Measurements from ENCODE around the gene NDFIP1. TPM values are rescaled to one million over a fixed set of nuclear protein-coding genes. Genes with fewer than 3 reads are reported as not detected.

NDFIP1 gene
- total RNA-seq, 2 experiments from 2014 or later: 65.2 to 70.2 TPM

DNA sequence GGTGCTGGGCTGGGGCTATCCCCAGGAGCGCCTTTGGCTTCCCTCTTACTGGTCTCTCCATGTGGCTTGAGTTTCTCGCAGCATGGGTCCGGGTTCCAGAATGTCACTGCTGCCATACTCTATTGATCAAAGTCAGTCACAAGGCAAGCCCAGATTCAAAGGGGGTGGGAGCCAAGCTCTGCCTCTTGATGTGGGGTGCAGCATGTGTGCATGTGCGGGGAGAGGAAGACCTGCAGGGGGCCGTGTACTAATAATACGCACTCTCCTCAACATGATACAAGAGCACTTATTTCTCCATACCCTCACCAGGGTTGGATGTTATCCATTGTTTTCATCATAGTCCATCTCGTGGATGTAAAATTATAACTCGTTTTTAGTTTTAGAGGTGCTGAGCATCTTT, 81.2 kb downstream of the NDFIP1 start:
- Mint-ChIP-seq H3K27me3 (no peaks in the 10 kb centered on the region), H3K4me1 (peaks cover 7% of the 10 kb centered on the region), H3K9me3 (no peaks in the 10 kb centered on the region), H3K36me3 (ENCODE audit: low read depth) (no peaks in the 10 kb centered on the region), H3K4me3 (no peak overlapping the region), H3K27ac (no peak overlapping the region)
- CTCF ChIA-PET: interaction anchor here (0.9 kb wide), 1 partner anchor 12 kb away, joined by 4 read pairs; no protein-coding TSS in a partner anchor
- POLR2A ChIA-PET: no interaction called here
- DNase-seq: no peak

DNA sequence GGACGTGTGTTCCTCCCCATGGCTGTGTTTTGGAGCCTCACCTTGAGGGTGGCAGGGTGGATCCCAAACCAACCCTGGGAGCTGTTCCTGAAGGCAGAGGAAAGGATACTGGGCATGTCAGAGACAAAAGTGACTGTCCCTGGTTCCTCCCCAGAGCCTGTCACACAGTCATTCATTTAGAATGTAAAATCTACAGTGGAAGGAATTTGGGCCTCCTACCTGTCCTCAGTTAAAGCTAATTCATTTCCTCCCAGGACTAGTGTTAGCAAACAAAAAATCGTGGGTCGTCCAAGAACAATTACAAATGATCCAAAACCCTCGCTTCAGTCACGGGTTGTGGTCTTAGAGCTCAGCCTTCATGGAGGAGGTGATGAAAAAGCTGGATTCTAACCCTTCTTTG, 83.2 kb downstream of the NDFIP1 start:
- no peaks in the 10 kb centered on the region for H3K36me3 Mint-ChIP-seq (ENCODE audit: low read depth)
- no peak overlapping the region for H3K27ac Mint-ChIP-seq
- ChIA-PET CTCF (no interaction called here), POLR2A (no interaction called here)
- H3K9me3 Mint-ChIP-seq: no peaks in the 10 kb centered on the region
- no peak overlapping the region for H3K4me3 Mint-ChIP-seq
- no peaks in the 10 kb centered on the region for H3K27me3 Mint-ChIP-seq
- no peak for DNase-seq
- H3K4me1 Mint-ChIP-seq: peaks cover 7% of the 10 kb centered on the region

DNA sequence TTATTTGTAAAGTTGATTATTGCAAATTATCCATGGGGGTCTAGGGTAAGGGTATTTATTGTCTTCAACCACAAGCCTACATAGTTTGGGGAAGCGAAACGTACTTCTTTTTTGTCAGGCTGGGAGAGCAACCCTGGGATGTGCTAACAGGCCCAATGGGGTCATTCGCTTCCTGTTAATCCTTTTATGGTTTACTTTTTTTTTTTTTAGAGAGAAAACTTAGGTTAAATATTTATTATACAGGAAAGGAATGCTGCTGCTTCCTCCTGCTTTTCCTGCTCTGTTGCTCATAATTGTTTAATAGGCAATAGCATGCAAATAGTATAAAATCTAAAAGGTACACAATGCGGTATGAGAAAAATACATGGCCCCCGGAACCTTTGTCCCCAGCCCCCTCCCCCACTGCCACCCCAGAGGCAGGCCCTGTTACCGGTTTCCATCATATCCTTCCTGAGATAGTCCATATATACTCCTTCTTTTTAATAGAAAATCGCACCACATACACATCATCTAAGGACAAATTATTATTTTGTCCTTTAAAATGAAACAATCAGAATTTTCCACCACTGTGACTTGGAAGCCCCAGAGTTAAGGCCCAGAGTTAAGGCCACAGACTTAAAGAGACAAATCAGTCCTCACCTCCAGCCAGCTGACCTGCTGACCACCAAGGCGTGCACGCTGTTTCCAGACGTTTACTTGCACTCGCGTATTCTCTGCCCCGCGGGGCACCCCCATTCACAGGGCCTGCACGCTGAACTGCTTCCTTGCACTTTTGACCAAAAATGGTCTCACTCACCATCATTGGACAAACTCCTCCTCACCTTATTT, 83.9 kb downstream of the NDFIP1 start:
- POLR2A ChIA-PET: no interaction called here
- no peak overlapping the region for H3K27ac Mint-ChIP-seq
- no peak overlapping the region for H3K4me3 Mint-ChIP-seq
- peaks cover 4% of the 10 kb centered on the region for H3K4me1 Mint-ChIP-seq
- H3K27me3 Mint-ChIP-seq: no peaks in the 10 kb centered on the region
- CTCF ChIA-PET: no interaction called here
- DNase-seq: no peak
- H3K36me3 Mint-ChIP-seq (ENCODE audit: low read depth): no peaks in the 10 kb centered on the region
- H3K9me3 Mint-ChIP-seq: no peaks in the 10 kb centered on the region

DNA sequence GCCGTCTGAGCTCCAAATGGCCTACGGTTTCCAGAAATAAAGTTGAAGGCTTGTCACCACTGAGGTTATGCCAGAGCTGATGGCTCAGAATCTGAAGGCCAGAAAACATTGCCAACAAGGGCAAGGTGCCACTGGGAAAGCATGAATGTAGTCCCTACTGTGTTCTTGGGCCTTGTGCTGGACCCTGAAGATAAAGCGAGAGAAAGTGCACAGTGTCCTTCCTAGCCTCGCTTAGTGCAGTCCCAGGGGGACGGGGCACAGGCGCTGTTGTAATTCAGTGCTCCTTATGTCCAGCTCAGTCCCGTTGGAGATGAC, 84.5 kb downstream of the NDFIP1 start:
- no peaks in the 10 kb centered on the region for H3K36me3 Mint-ChIP-seq (ENCODE audit: low read depth)
- POLR2A ChIA-PET: no interaction called here
- no peak overlapping the region for H3K4me3 Mint-ChIP-seq
- H3K9me3 Mint-ChIP-seq: no peaks in the 10 kb centered on the region
- H3K27ac Mint-ChIP-seq: no peak overlapping the region
- CTCF ChIA-PET: no interaction called here
- peaks cover 2% of the 10 kb centered on the region for H3K4me1 Mint-ChIP-seq
- DNase-seq: no peak
- peaks cover 1% of the 10 kb centered on the region for H3K27me3 Mint-ChIP-seq

DNA sequence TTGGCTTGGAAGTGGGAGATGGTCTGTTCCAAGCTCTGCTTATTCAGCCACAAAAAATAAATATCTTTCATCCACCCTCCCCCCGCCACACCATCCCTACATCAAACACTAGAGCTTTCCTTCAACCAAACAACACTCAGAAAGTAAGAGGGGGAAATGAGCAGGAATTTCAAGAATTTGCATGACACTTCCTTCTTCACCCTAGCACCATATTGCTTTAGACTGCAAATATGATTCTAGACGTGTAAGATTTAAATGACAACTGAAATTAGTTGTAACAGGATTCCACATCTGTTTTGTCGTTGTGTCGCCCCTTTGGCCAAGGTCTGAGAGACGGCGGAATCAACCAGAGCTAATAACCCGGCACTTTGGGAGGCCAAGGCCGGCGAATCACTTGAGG, 88.5 kb downstream of the NDFIP1 start:
- ChIA-PET POLR2A (no interaction called here), CTCF (interaction anchor here (0.8 kb wide), 1 partner anchor 14 kb away, joined by 3 read pairs; no protein-coding TSS in a partner anchor)
- H3K36me3 Mint-ChIP-seq (ENCODE audit: low read depth): no peaks in the 10 kb centered on the region

DNA sequence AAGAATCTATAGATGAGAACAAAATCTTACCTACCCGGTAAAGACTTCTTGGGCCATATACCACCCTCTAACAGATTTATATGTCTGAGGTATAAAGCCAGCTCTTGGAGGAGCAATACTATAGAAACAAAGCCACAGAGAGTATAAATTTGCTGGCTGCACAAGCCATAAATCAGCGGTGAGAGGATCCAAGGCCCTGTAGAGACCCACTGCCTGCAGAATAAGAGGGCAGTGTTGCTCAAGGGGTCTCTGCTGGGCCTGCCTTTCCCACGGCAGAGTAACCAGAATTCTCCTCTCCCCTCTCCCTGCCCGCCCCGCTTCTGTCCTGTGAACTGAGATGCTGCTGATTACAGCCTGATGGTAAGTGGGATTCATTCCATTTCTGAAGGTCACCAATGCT, 89.2 kb downstream of the NDFIP1 start:
- H3K4me1 Mint-ChIP-seq: no peaks in the 10 kb centered on the region

More for the DNA sequence above, 88.5 kb downstream of the NDFIP1 start:
- Mint-ChIP-seq H3K27ac (no peak overlapping the region), H3K4me3 (no peak overlapping the region), H3K27me3 (peaks cover 2% of the 10 kb centered on the region), H3K9me3 (no peaks in the 10 kb centered on the region), H3K4me1 (no peaks in the 10 kb centered on the region)
- no peak for DNase-seq

DNA sequence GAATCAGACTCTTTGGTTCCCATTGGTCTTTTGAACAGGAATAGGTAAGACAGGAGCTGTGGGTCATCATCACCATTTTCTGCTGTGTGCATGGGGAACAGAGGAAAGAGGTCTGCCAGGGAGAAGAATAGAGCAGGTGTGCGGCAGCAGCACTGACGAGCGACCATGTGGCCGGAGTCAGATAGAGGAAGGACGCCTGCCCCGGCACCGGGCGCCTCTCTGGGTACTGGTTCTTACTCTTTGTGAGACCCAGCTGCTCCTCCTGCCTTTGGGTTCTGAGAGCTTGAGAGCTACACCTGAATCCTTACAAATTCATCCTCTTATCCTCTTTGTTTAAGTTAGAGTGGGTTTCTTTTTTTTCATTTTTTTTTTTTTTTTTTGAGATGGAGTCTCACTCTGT, 90.8 kb downstream of the NDFIP1 start:
- no peaks in the 10 kb centered on the region for H3K9me3 Mint-ChIP-seq
- peaks cover 5% of the 10 kb centered on the region for H3K27me3 Mint-ChIP-seq
- CTCF ChIA-PET: no interaction called here

More for the DNA sequence above, 89.2 kb downstream of the NDFIP1 start:
- no peak overlapping the region for H3K4me3 Mint-ChIP-seq
- no peaks in the 10 kb centered on the region for H3K9me3 Mint-ChIP-seq
- no peak overlapping the region for H3K27ac Mint-ChIP-seq
- CTCF ChIA-PET: interaction anchor here (0.6 kb wide), 1 partner anchor 52 kb away, joined by 3 read pairs; no protein-coding TSS in a partner anchor
- H3K36me3 Mint-ChIP-seq (ENCODE audit: low read depth): no peaks in the 10 kb centered on the region
- DNase-seq: no peak
- POLR2A ChIA-PET: no interaction called here
- peaks cover 3% of the 10 kb centered on the region for H3K27me3 Mint-ChIP-seq

DNA sequence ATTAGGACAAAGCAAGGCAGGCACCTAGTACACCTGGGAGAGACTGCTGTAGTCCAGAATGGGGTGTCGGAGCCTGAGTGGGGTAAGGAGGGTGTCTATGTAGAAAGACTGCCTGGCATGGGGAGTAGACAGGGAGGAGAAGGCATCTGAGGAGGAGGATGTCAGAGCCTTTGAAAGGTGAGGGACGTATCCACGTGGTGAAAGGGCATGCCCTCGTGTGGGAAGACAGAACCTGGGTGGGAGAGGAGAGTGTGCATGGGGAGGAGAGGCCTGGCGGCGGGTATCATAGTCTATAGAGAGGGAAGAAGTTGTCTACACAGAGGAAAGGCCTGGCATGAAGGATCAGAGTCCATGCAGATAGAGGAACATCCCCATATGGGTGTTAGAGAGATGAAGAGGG, 91.8 kb downstream of the NDFIP1 start:
- H3K36me3 Mint-ChIP-seq (ENCODE audit: low read depth): no peaks in the 10 kb centered on the region
- no peak for DNase-seq
- ChIA-PET CTCF (no interaction called here), POLR2A (no interaction called here)
- no peak overlapping the region for H3K27ac Mint-ChIP-seq
- H3K4me3 Mint-ChIP-seq: no peak overlapping the region
- H3K27me3 Mint-ChIP-seq: peaks cover 5% of the 10 kb centered on the region
- no peaks in the 10 kb centered on the region for H3K9me3 Mint-ChIP-seq
- H3K4me1 Mint-ChIP-seq: no peaks in the 10 kb centered on the region

More for the DNA sequence above, 90.8 kb downstream of the NDFIP1 start:
- Mint-ChIP-seq H3K4me1 (no peaks in the 10 kb centered on the region), H3K4me3 (no peak overlapping the region), H3K27ac (no peak overlapping the region), H3K36me3 (ENCODE audit: low read depth) (no peaks in the 10 kb centered on the region)
- POLR2A ChIA-PET: no interaction called here
- DNase-seq: no peak

DNA sequence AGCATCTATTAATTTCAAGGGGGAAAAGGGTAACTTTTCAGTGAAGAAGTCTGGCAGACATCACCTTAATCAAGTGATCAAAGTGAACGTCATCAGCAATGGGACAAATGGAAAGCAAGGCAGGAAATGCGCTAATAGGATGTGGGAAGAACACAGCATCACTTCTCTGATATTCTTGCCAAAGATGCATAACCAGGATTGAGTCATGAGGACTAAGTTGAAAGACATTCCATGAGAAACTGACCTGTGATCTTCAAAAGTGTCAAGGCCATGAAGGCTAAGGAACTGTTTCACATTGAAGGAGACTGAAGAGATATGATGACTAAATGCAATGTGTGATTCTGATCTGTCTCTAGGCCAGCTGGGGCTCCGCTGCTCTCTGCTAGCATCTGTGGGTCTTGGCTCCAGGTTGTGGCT, 92.9 kb downstream of the NDFIP1 start:
- ChIA-PET CTCF (interaction anchor here (1.2 kb wide), 1 partner anchor 11 kb away, joined by 4 read pairs; no protein-coding TSS in a partner anchor), POLR2A (no interaction called here)
- no peaks in the 10 kb centered on the region for H3K9me3 Mint-ChIP-seq
- no peak for DNase-seq
- H3K36me3 Mint-ChIP-seq (ENCODE audit: low read depth): no peaks in the 10 kb centered on the region
- peaks cover 5% of the 10 kb centered on the region for H3K27me3 Mint-ChIP-seq
- no peaks in the 10 kb centered on the region for H3K4me1 Mint-ChIP-seq
- H3K4me3 Mint-ChIP-seq: no peak overlapping the region
- no peak overlapping the region for H3K27ac Mint-ChIP-seq

DNA sequence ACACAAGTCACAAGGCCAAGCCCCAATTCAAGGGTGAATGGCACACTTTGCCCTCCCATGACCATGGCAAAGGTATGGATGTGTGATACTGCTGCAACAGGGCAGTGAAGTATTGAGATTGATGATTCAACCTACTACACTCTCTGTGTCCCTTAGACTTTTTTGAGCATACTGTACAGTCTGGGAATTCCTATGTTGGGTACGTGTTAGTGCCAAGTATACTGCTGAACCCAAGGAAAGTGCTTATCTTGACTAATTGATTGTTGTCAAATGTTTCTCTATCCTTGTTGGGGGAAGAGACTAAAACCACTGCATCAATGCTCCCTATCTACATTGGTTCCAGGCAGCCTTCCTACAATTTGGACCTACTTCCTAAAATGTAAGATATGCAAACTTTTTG, 93.7 kb downstream of the NDFIP1 start:
- DNase-seq: no peak
- Mint-ChIP-seq H3K36me3 (ENCODE audit: low read depth) (no peaks in the 10 kb centered on the region), H3K27me3 (peaks cover 5% of the 10 kb centered on the region), H3K9me3 (no peaks in the 10 kb centered on the region), H3K4me1 (no peaks in the 10 kb centered on the region), H3K4me3 (no peak overlapping the region), H3K27ac (no peak overlapping the region)
- ChIA-PET POLR2A (no interaction called here), CTCF (interaction anchor here (1.2 kb wide), 1 partner anchor 12 kb away, joined by 4 read pairs; no protein-coding TSS in a partner anchor)

Other genes with a start within 250 kb of the NDFIP1 start
- not detected for gene PCDH1, start 230.4 kb upstream of the NDFIP1 start, total RNA-seq
- 10 to 100 TPM; 71.5 to 72.1 TPM for gene DELE1, start 184.9 kb upstream of the NDFIP1 start, total RNA-seq
- gene PCDH12, start 150.6 kb upstream of the NDFIP1 start, total RNA-seq: under 1 TPM; 0.73 to 0.82 TPM
- gene RNF14, start 139.7 kb upstream of the NDFIP1 start, total RNA-seq: 10 to 100 TPM; 28.8 to 33.7 TPM
- gene GNPDA1, start 95.8 kb upstream of the NDFIP1 start, total RNA-seq: 10 to 100 TPM; 34.4 to 36.1 TPM
- gene SPRY4, start 216.2 kb downstream of the NDFIP1 start, total RNA-seq: under 1 TPM; 0.05 to 0.27 TPM

Measured in activated CD4-positive, alpha-beta T cell treated with anti-CD3 and anti-CD28 coated beads, Interleukin-2, amount 10 ng/mL, durations not matched to agents 7 days and 5 days (primary cell).